ENCODE data around the gene SASH3. TPM values are rescaled to one million over a fixed set of nuclear protein-coding genes. Genes with fewer than 3 reads are reported as not detected.

Gene SASH3
- total and polyA plus RNA-seq, 7 donors: 1.7 to 48.3 (median 6.7) TPM

DNA sequence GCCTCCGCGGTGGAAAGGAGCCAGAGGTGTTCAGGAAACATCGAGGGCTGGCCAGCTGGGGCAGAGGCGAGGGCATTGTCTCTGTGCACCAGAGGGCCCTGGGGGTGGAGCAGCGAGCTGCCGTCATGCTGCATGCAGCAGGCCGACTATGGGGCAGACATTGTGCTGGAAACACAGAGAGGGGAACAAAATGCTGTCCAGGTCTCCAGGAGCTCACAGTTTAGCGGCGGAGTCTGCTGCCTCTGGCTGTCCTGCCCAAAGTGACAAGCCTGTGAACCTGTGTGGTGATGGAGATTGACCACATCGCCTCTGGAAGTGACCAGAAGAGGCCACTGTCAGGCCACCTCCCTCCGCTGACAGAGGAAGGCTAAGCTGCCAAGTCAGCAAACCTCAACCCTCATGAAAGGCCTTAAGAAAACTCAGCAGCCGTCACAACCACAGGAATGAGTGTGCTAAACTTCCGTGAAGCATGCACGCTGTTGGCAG lies 20.1 kb upstream of the SASH3 start:
- H3K4me1 ChIP-seq: no peaks in the 10 kb centered on the region
- TF ChIP-seq POLR2A (IDR thresholded peaks at IDR 0.05): no peak
- no peak for TF ChIP-seq POLR2AphosphoS5 (IDR thresholded peaks at IDR 0.05)
- TF ChIP-seq EP300 (IDR thresholded peaks at IDR 0.05): no peak
- TF ChIP-seq, protein P1, sequence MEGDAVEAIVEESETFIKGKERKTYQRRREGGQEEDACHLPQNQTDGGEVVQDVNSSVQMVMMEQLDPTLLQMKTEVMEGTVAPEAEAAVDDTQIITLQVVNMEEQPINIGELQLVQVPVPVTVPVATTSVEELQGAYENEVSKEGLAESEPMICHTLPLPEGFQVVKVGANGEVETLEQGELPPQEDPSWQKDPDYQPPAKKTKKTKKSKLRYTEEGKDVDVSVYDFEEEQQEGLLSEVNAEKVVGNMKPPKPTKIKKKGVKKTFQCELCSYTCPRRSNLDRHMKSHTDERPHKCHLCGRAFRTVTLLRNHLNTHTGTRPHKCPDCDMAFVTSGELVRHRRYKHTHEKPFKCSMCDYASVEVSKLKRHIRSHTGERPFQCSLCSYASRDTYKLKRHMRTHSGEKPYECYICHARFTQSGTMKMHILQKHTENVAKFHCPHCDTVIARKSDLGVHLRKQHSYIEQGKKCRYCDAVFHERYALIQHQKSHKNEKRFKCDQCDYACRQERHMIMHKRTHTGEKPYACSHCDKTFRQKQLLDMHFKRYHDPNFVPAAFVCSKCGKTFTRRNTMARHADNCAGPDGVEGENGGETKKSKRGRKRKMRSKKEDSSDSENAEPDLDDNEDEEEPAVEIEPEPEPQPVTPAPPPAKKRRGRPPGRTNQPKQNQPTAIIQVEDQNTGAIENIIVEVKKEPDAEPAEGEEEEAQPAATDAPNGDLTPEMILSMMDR (IDR thresholded peaks at IDR 0.05): no peak
- no peaks in the 10 kb centered on the region for H3K36me3 ChIP-seq
- no peaks in the 10 kb centered on the region for H3K27me3 ChIP-seq
- H3K27ac ChIP-seq: no peak overlapping the region
- DNase-seq: no peak
- intact Hi-C loops (cut with DNase I): no loop called here
- H3K4me3 ChIP-seq: no peak overlapping the region
- no peaks in the 10 kb centered on the region for H3K9me3 ChIP-seq
- 44 to 60% methylated on average over 14 of the region's 14 CpGs for WGBS, 2 donors

DNA sequence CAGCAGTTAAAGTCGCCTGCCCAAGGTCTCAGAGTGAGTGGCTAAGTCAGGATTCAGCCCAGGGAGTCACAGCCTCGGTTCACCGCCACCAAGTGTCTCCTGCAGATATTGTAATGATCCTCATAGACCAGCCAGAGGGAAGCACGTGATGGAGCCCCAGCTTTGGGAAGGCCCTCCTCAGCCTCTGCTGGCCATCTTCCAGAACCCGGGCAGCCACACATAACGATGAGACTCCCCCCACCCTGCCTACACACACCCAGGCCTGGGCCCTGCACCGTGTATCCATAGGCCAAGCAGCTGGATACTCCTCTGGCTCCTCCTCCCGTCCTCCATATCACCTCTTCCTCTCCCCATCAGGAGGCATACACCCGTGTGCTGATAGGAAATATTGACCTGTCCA lies 19.6 kb upstream of the SASH3 start:
- WGBS, 2 donors: 68 to 71% methylated on average over 9 of the region's 9 CpGs
- H3K9me3 ChIP-seq: no peaks in the 10 kb centered on the region

DNA sequence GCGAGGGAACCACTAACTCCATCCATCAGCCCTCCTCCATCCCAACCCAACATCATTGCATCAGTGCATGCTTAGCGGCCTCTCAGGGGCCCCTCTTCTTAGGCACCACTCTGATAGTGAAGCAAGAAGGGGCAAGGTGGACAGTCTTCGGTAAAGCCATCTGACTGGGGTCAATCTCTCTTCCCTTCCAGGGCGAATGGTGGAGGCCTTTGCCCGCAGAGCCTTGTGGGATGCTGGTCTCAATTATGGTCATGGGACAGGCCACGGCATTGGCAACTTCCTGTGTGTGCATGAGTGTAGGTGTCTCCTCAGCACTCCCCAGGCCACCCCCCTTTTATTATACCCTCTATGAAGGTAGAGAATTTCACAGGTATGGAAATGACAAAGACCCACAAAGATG lies 18.8 kb upstream of the SASH3 start:
- no peak for DNase-seq
- Histone ChIP-seq H3K4me3 (no peak overlapping the region), H3K27me3 (no peaks in the 10 kb centered on the region), H3K4me1 (no peaks in the 10 kb centered on the region), H3K27ac (no peak overlapping the region), H3K9me3 (no peaks in the 10 kb centered on the region), H3K36me3 (no peaks in the 10 kb centered on the region)
- intact Hi-C loops (cut with DNase I): no loop called here
- TF ChIP-seq EP300 (IDR thresholded peaks at IDR 0.05) (no peak), POLR2AphosphoS5 (IDR thresholded peaks at IDR 0.05) (no peak), POLR2A (IDR thresholded peaks at IDR 0.05) (no peak)
- TF ChIP-seq, protein P1 (IDR thresholded peaks at IDR 0.05): no peak
- WGBS, 2 donors: 92 to 93% methylated on average over 6 of the region's 6 CpGs

More for the DNA sequence above, 19.6 kb upstream of the SASH3 start:
- H3K4me1 ChIP-seq: no peaks in the 10 kb centered on the region
- no peaks in the 10 kb centered on the region for H3K36me3 ChIP-seq
- DNase-seq: no peak
- TF ChIP-seq POLR2AphosphoS5 (IDR thresholded peaks at IDR 0.05): no peak
- no peak for TF ChIP-seq EP300 (IDR thresholded peaks at IDR 0.05)
- TF ChIP-seq POLR2A (IDR thresholded peaks at IDR 0.05): no peak
- TF ChIP-seq, protein P1 (IDR thresholded peaks at IDR 0.05): no peak
- no peak overlapping the region for H3K27ac ChIP-seq
- intact Hi-C loops (cut with DNase I): no loop called here
- H3K4me3 ChIP-seq: no peak overlapping the region
- H3K27me3 ChIP-seq: no peaks in the 10 kb centered on the region

DNA sequence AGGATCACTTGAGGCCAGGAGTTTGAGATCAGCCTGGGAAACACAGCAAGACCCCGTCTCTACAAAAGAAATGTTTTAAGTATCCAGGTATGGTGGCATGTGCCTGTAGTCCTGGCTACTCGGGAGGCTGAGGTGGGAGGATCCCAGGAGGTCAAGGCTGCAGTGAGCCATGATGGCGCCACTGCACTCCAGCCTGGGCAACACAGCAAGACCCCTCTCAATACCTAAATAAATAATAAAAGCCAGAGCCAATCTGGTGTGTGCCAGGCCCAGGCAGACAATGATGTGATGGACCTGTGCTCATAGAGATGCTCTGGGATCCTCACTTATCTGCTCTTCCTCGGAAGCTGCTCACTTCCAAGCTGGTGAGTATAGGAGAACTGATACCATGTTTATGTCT lies 18.2 kb upstream of the SASH3 start:
- H3K36me3 ChIP-seq: no peaks in the 10 kb centered on the region
- no peaks in the 10 kb centered on the region for H3K9me3 ChIP-seq
- 92 to 99% methylated on average over 4 of the region's 4 CpGs for WGBS, 2 donors
- H3K4me1 ChIP-seq: no peaks in the 10 kb centered on the region
- intact Hi-C loops (cut with DNase I): no loop called here
- DNase-seq: no peak
- no peak overlapping the region for H3K27ac ChIP-seq
- H3K4me3 ChIP-seq: no peak overlapping the region
- TF ChIP-seq POLR2A (IDR thresholded peaks at IDR 0.05) (no peak), POLR2AphosphoS5 (IDR thresholded peaks at IDR 0.05) (no peak), EP300 (IDR thresholded peaks at IDR 0.05) (no peak)
- TF ChIP-seq, protein P1 (IDR thresholded peaks at IDR 0.05): no peak
- H3K27me3 ChIP-seq: no peaks in the 10 kb centered on the region

DNA sequence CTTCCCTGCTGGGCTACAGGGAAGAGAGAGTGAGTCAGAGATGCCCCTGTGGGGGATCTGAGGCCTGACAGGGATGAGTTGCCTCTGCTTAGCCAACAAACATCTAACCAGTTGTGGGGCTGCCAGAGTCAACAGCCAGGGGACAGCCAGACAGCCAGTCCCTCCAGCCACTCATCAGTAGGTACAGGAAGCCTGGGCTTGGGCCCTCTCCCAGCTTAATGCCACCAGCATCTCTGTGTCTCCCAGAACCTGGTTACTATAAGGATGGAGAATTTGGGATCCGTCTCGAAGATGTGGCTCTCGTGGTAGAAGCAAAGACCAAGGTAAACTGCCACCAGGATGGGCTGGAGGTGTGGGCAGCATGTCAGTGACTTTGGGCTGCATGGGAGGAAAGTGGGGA lies 17.3 kb upstream of the SASH3 start:
- DNase-seq: no peak
- H3K9me3 ChIP-seq: no peaks in the 10 kb centered on the region
- no peak overlapping the region for H3K4me3 ChIP-seq
- H3K27me3 ChIP-seq: no peaks in the 10 kb centered on the region
- intact Hi-C loops (cut with DNase I): no loop called here
- WGBS, 2 donors: 94 to 97% methylated on average over 3 of the region's 3 CpGs
- no peak overlapping the region for H3K27ac ChIP-seq
- H3K4me1 ChIP-seq: no peaks in the 10 kb centered on the region
- no peaks in the 10 kb centered on the region for H3K36me3 ChIP-seq
- no peak for TF ChIP-seq POLR2A (IDR thresholded peaks at IDR 0.05)
- TF ChIP-seq POLR2AphosphoS5 (IDR thresholded peaks at IDR 0.05): no peak
